A549 (cell line): ENCODE results near the gene HDC. TPM values are rescaled to one million over a fixed set of nuclear protein-coding genes. Genes with fewer than 3 reads are reported as not detected.

Experiments used
- ATAC-seq, 2 experiments: fragments of 200-7000 bp in 1 of 2; fragments of >200 bp in 1 of 2; cut with Nextera tagmentation in 1 of 2; cut with Tn5 transposase in 1 of 2; 3 replicates each; pipeline versions ENCODE4 v1.8.0 to v1.9.1; 2018 to 2020; ENCODE audit warnings: mild to moderate bottlenecking in 1 of 2, moderate library complexity in 1 of 2
- CTCF ChIA-PET: fragments of 300-600 bp; sonication (Branson Sonifier 250); formaldehyde crosslinking; extraction: SDS; loops from one replicate; lab custom pipeline; 2021; ENCODE audit warnings: antibody characterized with exemption, inconsistent platforms; lab: Yijun Ruan, JAX
- POLR2A ChIA-PET: fragments of 350-600 bp; formaldehyde crosslinking; extraction: SDS; loops from one replicate; lab custom pipeline; 2021; ENCODE audit warnings: antibody characterized with exemption, inconsistent platforms; lab: Yijun Ruan, JAX
- DNase-seq, 2 experiments: peaks; one replicate each; pipeline versions ENCODE4 v3.0.0 to v3.0.0-alpha.2; 2011 to 2016; ENCODE audit warnings: low read depth in 1 of 2, low spot score in 1 of 2
- FAIRE-seq: peaks from 2 replicates; lab custom pipeline; 2011; peaks lifted over from hg19 to GRCh38; lab: Jason Lieb, UNC
- H3K27ac ChIP-seq, 2 experiments: fragments of >200 bp; sonication (Bioruptor Twin); formaldehyde crosslinking; 3 replicates each; pipeline ENCODE4 v1.5.1; 2016 to 2017
- H3K4me1 ChIP-seq: fragments of >200 bp; sonication (Bioruptor Twin); formaldehyde crosslinking; 3 replicates; pipeline ENCODE4 v1.6.1; 2016
- H3K4me2 ChIP-seq: fragments of >200 bp; sonication (Bioruptor Twin); formaldehyde crosslinking; 3 replicates; pipeline ENCODE4 v1.6.1; 2016
- H3K4me3 ChIP-seq: fragments of >200 bp; sonication (Bioruptor Twin); formaldehyde crosslinking; 3 replicates; pipeline ENCODE4 v1.5.1; 2016
- H3K9me3 ChIP-seq: fragments of >200 bp; sonication (Bioruptor Twin); formaldehyde crosslinking; 3 replicates; pipeline ENCODE4 v1.6.1; 2016
- CEBPB ChIP-seq, 2 experiments: fragments of >200 bp in 1 of 2; sonication (Bioruptor Twin) in 1 of 2; formaldehyde crosslinking in 1 of 2; IDR thresholded peaks; 2 replicates each; pipeline ENCODE4 v1.6.1; 2012 to 2016
- EHMT2 ChIP-seq: fragments of 200-600 bp; sonication (generic); IDR thresholded peaks from 2 replicates; pipeline ENCODE4 v1.6.1; 2016; ENCODE audit warnings: antibody characterized with exemption, low read depth, mild to moderate bottlenecking, moderate library complexity
- FOXS1 ChIP-seq: fragments of 250-450 bp; sonication (Bioruptor Pico); IDR thresholded peaks from 2 replicates; pipeline ENCODE4 v1.5.0; 2020; ENCODE audit warnings: mild to moderate bottlenecking, moderate library complexity
- GATA3 ChIP-seq: IDR thresholded peaks from 2 replicates; pipeline ENCODE4 v1.6.1; 2012; ENCODE audit warnings: borderline replicate concordance
- JUN ChIP-seq, 2 experiments: fragments of >200 bp; sonication (Bioruptor Twin); formaldehyde crosslinking; IDR thresholded peaks; 2 replicates in 1 of 2; 3 replicates in 1 of 2; pipeline ENCODE4 v1.6.1; 2016 to 2017
- NPAS2 ChIP-seq: fragments of 250-450 bp; sonication (Bioruptor Pico); IDR thresholded peaks from 2 replicates; pipeline ENCODE4 v1.8.0; 2022; ENCODE audit warnings: mild to moderate bottlenecking, moderate library complexity, borderline replicate concordance
- PHF8 ChIP-seq: fragments of 200-600 bp; sonication (generic); IDR thresholded peaks from 2 replicates; pipeline ENCODE4 v1.6.1; 2016; ENCODE audit warnings: low read depth, mild to moderate bottlenecking, antibody characterized with exemption, moderate library complexity, borderline replicate concordance
- RNF2 ChIP-seq: fragments of 200-600 bp; sonication (generic); IDR thresholded peaks from 2 replicates; pipeline ENCODE4 v1.6.1; 2016; ENCODE audit warnings: low read depth, mild to moderate bottlenecking, antibody characterized with exemption, moderate library complexity, borderline replicate concordance
- SREBF2 ChIP-seq: fragments of 450-650 bp; IDR thresholded peaks from 2 replicates; pipeline ENCODE4 v1.6.1; 2014; ENCODE audit warnings: mild to moderate bottlenecking, moderate library complexity
- ZC3H11A ChIP-seq: fragments of 450-650 bp; IDR thresholded peaks from 2 replicates; pipeline ENCODE4 v1.6.1; 2014; ENCODE audit warnings: antibody characterized with exemption, mild to moderate bottlenecking
- ZFP36 ChIP-seq: fragments of 450-650 bp; IDR thresholded peaks from 2 replicates; pipeline ENCODE4 v1.6.1; 2014; ENCODE audit warnings: borderline replicate concordance; ENCODE audit not compliant: partially characterized antibody
- WGBS: methylation state at CpG from one replicate; pipeline ENCODE4 v1.1.6; 2017; ENCODE audit errors: missing lambda C conversion rate; 5-methylcytosine and 5-hydroxymethylcytosine counted together
- polyA plus RNA-seq, 4 experiments: library from polyadenylated mRNA; depleted of rRNA in 3 of 4; stranded (reverse); fragments of >200 nt; fragmentation: RNase III in 1 of 4; extraction: RNeasy Plus Mini Kit Qiagen cat#74134 plus additional on column Dnase treatment in 1 of 4; gene quantifications; 2 replicates in 3 of 4; 3 replicates in 1 of 4; pipeline ENCODE4 v1.2.3, GENCODE V29; 2011 to 2017
- TF ChIP-seq, protein P1 (sequence below): fragments of 250-450 bp; sonication (Bioruptor Pico); IDR thresholded peaks from 2 replicates; pipeline ENCODE4 v1.5.0; 2020; ENCODE audit warnings: low read depth, mild to moderate bottlenecking, moderate library complexity
- TF ChIP-seq, protein P2 (sequence below): fragments of 200-600 bp; sonication (generic); IDR thresholded peaks from 2 replicates; pipeline ENCODE4 v1.6.1; 2016; ENCODE audit warnings: antibody characterized with exemption, mild to moderate bottlenecking, moderate library complexity
- TF ChIP-seq, protein P3 (sequence below): fragments of >200 bp; sonication (Bioruptor Twin); formaldehyde crosslinking; IDR thresholded peaks from 2 replicates; pipeline ENCODE4 v1.6.1; 2016

HDC gene
- polyA plus RNA-seq, 2 of the 4 experiments (the other 2 are of a cell fraction) = 0.09 to 0.13 TPM

DNA sequence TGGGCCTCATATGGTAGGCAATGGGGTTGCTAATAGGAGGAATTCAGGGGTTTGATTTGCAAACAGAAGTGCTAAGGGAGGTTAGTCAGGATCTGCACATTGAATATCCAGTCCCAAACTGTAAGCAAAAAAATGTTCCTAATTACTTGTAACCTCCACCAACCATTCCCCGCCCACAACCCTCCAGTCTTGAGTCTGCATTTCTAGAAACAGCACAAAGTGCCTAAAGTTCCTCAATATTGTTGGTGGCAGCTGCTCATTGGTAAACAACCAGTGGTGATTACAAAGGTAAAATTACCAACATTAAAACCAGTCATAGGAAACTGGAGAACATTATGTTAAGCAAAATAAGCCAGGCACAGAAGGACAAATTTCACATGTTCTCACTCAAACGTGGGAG, 18.9 kb downstream of the HDC start:
- no peak for ATAC-seq
- Histone ChIP-seq H3K4me1 (peaks cover 6% of the 10 kb centered on the region; the same call in 1 of the 3 replicates), H3K27ac (no peak overlapping the region), H3K4me3 (no peak overlapping the region), H3K9me3 (no peaks in the 10 kb centered on the region), H3K4me2 (no peak overlapping the region)
- no peak for FAIRE-seq
- POLR2A ChIA-PET = no interaction called here
- CTCF ChIA-PET = no interaction called here
- WGBS = 69% methylated on average over 2 of the region's 2 CpGs
- DNase-seq = no peak
- TF ChIP-seq SREBF2 (no peak), JUN (IDR thresholded peaks at IDR 0.05) (no peak), PHF8 (no peak), RNF2 (no peak), GATA3 (no peak)
- TF ChIP-seq, protein P1, sequence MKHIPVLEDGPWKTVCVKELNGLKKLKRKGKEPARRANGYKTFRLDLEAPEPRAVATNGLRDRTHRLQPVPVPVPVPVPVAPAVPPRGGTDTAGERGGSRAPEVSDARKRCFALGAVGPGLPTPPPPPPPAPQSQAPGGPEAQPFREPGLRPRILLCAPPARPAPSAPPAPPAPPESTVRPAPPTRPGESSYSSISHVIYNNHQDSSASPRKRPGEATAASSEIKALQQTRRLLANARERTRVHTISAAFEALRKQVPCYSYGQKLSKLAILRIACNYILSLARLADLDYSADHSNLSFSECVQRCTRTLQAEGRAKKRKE = no peak
- TF ChIP-seq, protein P2, sequence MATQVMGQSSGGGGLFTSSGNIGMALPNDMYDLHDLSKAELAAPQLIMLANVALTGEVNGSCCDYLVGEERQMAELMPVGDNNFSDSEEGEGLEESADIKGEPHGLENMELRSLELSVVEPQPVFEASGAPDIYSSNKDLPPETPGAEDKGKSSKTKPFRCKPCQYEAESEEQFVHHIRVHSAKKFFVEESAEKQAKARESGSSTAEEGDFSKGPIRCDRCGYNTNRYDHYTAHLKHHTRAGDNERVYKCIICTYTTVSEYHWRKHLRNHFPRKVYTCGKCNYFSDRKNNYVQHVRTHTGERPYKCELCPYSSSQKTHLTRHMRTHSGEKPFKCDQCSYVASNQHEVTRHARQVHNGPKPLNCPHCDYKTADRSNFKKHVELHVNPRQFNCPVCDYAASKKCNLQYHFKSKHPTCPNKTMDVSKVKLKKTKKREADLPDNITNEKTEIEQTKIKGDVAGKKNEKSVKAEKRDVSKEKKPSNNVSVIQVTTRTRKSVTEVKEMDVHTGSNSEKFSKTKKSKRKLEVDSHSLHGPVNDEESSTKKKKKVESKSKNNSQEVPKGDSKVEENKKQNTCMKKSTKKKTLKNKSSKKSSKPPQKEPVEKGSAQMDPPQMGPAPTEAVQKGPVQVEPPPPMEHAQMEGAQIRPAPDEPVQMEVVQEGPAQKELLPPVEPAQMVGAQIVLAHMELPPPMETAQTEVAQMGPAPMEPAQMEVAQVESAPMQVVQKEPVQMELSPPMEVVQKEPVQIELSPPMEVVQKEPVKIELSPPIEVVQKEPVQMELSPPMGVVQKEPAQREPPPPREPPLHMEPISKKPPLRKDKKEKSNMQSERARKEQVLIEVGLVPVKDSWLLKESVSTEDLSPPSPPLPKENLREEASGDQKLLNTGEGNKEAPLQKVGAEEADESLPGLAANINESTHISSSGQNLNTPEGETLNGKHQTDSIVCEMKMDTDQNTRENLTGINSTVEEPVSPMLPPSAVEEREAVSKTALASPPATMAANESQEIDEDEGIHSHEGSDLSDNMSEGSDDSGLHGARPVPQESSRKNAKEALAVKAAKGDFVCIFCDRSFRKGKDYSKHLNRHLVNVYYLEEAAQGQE = no peak

DNA sequence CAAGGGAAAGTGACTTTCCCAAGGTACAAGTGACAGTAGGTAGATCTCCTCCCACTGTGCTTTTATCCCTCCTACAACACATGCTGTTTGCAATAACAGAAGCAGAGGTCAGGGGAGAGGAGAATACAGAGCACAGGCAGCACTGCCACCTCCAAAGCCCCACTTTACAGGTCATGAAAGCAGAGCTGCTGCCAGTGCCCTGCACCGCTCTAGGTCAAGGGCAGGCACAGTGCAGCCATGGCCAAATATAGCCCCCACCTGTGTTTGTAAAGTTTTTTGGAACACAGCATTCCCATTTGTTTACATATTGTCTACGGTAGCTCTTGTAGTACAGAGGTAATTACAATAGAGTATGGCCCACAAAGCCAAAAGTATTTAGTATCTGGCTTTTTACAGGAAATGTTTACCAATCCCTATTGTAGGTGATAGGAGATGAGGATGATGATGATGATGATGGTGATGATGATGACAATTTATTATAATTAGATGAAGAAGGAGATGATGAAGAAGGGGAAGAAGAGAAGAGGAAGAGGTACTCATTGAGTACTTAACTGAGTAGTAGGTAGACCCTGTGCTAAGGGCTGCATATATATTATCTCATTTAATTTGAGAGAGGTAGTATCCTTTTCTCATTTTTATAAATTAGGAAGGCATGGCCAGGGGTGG, 20.4 kb downstream of the HDC start:
- Histone ChIP-seq H3K4me2 (no peak overlapping the region), H3K4me1 (peaks cover 6% of the 10 kb centered on the region; the same call in 1 of the 3 replicates), H3K4me3 (no peak overlapping the region), H3K27ac (no peak overlapping the region), H3K9me3 (no peaks in the 10 kb centered on the region)
- CTCF ChIA-PET = interaction anchor here (0.6 to 1.6 kb wide), 5 partner anchors 11 to 96 kb away, joined by 3 to 5 read pairs (median 3); no protein-coding TSS in a partner anchor
- FAIRE-seq = no peak
- TF ChIP-seq FOXS1 (CRISPR knock-in tag) (no peak), SREBF2 (no peak), ZC3H11A (no peak), JUN (IDR thresholded peaks at IDR 0.05) (no peak)
- TF ChIP-seq, protein P3, sequence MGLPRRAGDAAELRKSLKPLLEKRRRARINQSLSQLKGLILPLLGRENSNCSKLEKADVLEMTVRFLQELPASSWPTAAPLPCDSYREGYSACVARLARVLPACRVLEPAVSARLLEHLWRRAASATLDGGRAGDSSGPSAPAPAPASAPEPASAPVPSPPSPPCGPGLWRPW = no peak
- TF ChIP-seq, all 56 proteins: peak for 0
- POLR2A ChIA-PET = no interaction called here
- WGBS = 93% methylated on average over 2 of the region's 2 CpGs
- ATAC-seq (no peak), DNase-seq (no peak)

DNA sequence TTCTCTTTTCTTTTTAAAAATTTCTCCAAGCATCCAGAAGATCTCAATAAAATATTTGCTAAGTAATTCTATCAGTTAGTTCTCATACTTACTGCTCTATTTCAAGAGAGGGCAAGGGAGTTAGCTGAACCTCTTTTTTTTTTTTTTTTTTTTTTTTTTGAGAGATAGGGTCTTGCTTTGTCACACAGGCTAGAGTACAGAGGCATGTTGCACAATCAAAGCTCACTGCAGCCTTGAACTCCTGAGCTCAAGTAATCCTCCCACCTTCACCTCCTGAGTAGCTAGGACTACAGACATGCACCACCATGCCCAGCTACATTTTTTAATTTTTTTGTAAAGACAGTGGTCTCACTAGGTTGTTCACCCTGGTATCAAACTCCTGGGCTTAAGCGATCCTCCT, 21.4 kb downstream of the HDC start:
- DNase-seq = no peak
- no peak for FAIRE-seq
- no peak overlapping the region for H3K4me3 ChIP-seq
- WGBS = 96% methylated on average over 1 of the region's 1 CpG
- CTCF ChIA-PET = interaction anchor here (0.6 to 1.6 kb wide), 4 partner anchors 12 to 57 kb away, joined by 3 to 5 read pairs (median 4); no protein-coding TSS in a partner anchor
- no peak for ATAC-seq
- no peak overlapping the region for H3K27ac ChIP-seq
- H3K9me3 ChIP-seq = no peaks in the 10 kb centered on the region
- POLR2A ChIA-PET = no interaction called here
- TF ChIP-seq ZFP36 (no peak), NPAS2 (CRISPR knock-in tag) (no peak), EHMT2 (no peak), CEBPB (IDR thresholded peaks at IDR 0.05) (0 out of 4 replicates have a peak, but pooled peaks of 1 of the 2 experiments have one; percentile 30)
- TF ChIP-seq, all 56 proteins: peak for 1
- H3K4me2 ChIP-seq = no peak overlapping the region
- peaks cover 6% of the 10 kb centered on the region; the same call in 1 of the 3 replicates for H3K4me1 ChIP-seq
